Activated naive CD8-positive, alpha-beta T cell treated with anti-CD3 and anti-CD28 coated beads, Interleukin-2, amount 50 U/mL, for 16 hours (primary cell): Measurements from ENCODE around the gene CMBL.
"Not testable (repeated sequence)": the region's sequence is repeated elsewhere in the genome, so short reads cannot be mapped to it uniquely, and the experiment has no call there.

Experiments used
- DNase-seq: peaks from one replicate; pipeline ENCODE4 v3.0.0-alpha.2; 2020; ENCODE audit warnings: low read depth, low spot score

CMBL gene

GRCh38 chr5:10307206-10308148 is at the start of gene CMBL:
Gene CMBL (minus strand): TSS chr5:10307902. CDS start chr5:10290762, 17,140 bp downstream.
- no peak for DNase-seq

GRCh38 chr5:10355071-10355889 is 47.6 kb upstream of the CMBL start:
- DNase-seq: no peak

GRCh38 chr5:10354048-10354872 is 46.6 kb upstream of the CMBL start:
- DNase-seq: no peak

GRCh38 chr5:10353241-10354047 is 45.7 kb upstream of the CMBL start, which contains the start of gene MARCHF6:
Gene MARCHF6 (plus strand): TSS chr5:10353695. CDS start chr5:10353899, 204 bp downstream.
- peak; percentile 82 for DNase-seq

GRCh38 chr5:10352430-10353240 is 44.9 kb upstream of the CMBL start:
- DNase-seq: no peak

- no peak for DNase-seq
These were observed 44.2 kb upstream of the CMBL start for GRCh38 chr5:10351919-10352318.

- no peak for DNase-seq
These were observed 43.6 kb upstream of the CMBL start for GRCh38 chr5:10351199-10351905.

GRCh38 chr5:10348258-10348657 is 40.6 kb upstream of the CMBL start:
- DNase-seq: no peak

- DNase-seq: not testable (repeated sequence)
These were observed 36.9 kb upstream of the CMBL start for GRCh38 chr5:10344461-10345106.

- no peak for DNase-seq
These were observed 35.8 kb upstream of the CMBL start for GRCh38 chr5:10343486-10343885.

GRCh38 chr5:10339958-10340357 is 32.3 kb upstream of the CMBL start:
- DNase-seq: no peak

GRCh38 chr5:10339058-10339811 is 31.5 kb upstream of the CMBL start:
- no peak for DNase-seq

- no peak for DNase-seq
These were observed 31.0 kb upstream of the CMBL start for GRCh38 chr5:10338686-10339057.

GRCh38 chr5:10337986-10338385 is 30.3 kb upstream of the CMBL start:
- DNase-seq: no peak

GRCh38 chr5:10337107-10337506 is 29.4 kb upstream of the CMBL start:
- no peak for DNase-seq

GRCh38 chr5:10335711-10336470 is 28.2 kb upstream of the CMBL start:
- no peak for DNase-seq

- no peak for DNase-seq
These were observed 27.1 kb upstream of the CMBL start for GRCh38 chr5:10334831-10335230.
